CD4-positive, alpha-beta T cell (primary cell): Measurements from ENCODE around the gene IL1RAPL2. TPM values are rescaled to one million over a fixed set of nuclear protein-coding genes. Genes with fewer than 3 reads are reported as not detected.

ENCODE experiments used
- ATAC-seq: fragments of 200-7000 bp; cut with Tn5 transposase; one replicate; pipeline ENCODE4 v1.10.0; 2022; ENCODE audit warnings: mild to moderate bottlenecking; ENCODE audit not compliant: poor library complexity
- CTCF ChIA-PET: fragments of 350-600 bp; sonication (Branson Sonifier 250); formaldehyde crosslinking; loops from one replicate; lab custom pipeline; 2021; ENCODE audit warnings: antibody characterized with exemption, inconsistent platforms; lab: Charles Lee
- POLR2A ChIA-PET: fragments of 350-600 bp; sonication (Branson Sonifier 250); formaldehyde crosslinking; loops from one replicate; lab custom pipeline; 2021; ENCODE audit warnings: antibody characterized with exemption, inconsistent platforms; lab: Charles Lee
- DNase-seq, 14 experiments: peaks; one replicate each; pipeline ENCODE4 v3.0.0-alpha.2; 2013 to 2020; ENCODE audit warnings: mixed read lengths in 2 of 14
- H3K27ac ChIP-seq, 2 donors: one replicate each; pipeline versions ENCODE4 v1.5.1 to v1.7.0; 2013; ENCODE audit warnings: low read length in 2 of 2, low read depth in 1 of 2, mild to moderate bottlenecking in 1 of 2
- H3K27me3 ChIP-seq, 2 experiments: 1 replicate in 1 of 2; 2 replicates in 1 of 2; pipeline versions ENCODE4 v1.6.1 to v1.7.0; 2013; ENCODE audit warnings: low read length in 2 of 2, control low read depth in 1 of 2, mild to moderate bottlenecking in 1 of 2, moderate library complexity in 1 of 2; ENCODE audit not compliant: insufficient read depth in 2 of 2, control insufficient read depth in 1 of 2
- H3K36me3 ChIP-seq: one replicate; pipeline ENCODE4 v1.6.1; 2013; ENCODE audit warnings: low read length, control low read depth; ENCODE audit not compliant: insufficient read depth
- H3K4me1 ChIP-seq: one replicate; pipeline ENCODE4 v1.6.1; 2013; ENCODE audit warnings: low read length, control low read depth; ENCODE audit not compliant: insufficient read depth
- H3K4me3 ChIP-seq: one replicate; pipeline ENCODE4 v1.5.1; 2013; ENCODE audit warnings: mild to moderate bottlenecking, low read length, moderate library complexity
- H3K9me3 ChIP-seq, 2 experiments: 1 replicate in 1 of 2; 2 replicates in 1 of 2; pipeline versions ENCODE4 v1.6.1 to v1.7.0; 2013; ENCODE audit warnings: low read length in 2 of 2, mild to moderate bottlenecking in 2 of 2, control low read depth in 1 of 2, moderate library complexity in 1 of 2; ENCODE audit not compliant: control insufficient read depth in 1 of 2, insufficient read depth in 1 of 2
- H3K27ac Mint-ChIP-seq: one replicate; pipeline ENCODE4 v1.8.0; 2020; ENCODE audit warnings: mixed read lengths
- H3K27me3 Mint-ChIP-seq: one replicate; pipeline ENCODE4 v1.8.0; 2021; ENCODE audit warnings: mixed read lengths
- H3K36me3 Mint-ChIP-seq: one replicate; pipeline ENCODE4 v1.8.0; 2021; ENCODE audit warnings: low read depth, mixed read lengths
- H3K4me1 Mint-ChIP-seq: one replicate; pipeline ENCODE4 v1.8.0; 2021; ENCODE audit warnings: low read depth, mixed read lengths
- H3K4me3 Mint-ChIP-seq: one replicate; pipeline ENCODE4 v1.8.0; 2020; ENCODE audit warnings: mild to moderate bottlenecking, mixed read lengths
- H3K9me3 Mint-ChIP-seq: one replicate; pipeline ENCODE4 v1.8.0; 2020; ENCODE audit warnings: mixed read lengths
- CTCF ChIP-seq: fragments of 200-600 bp; IDR thresholded peaks from one replicate; pipeline ENCODE4 v1.8.0; 2022; ENCODE audit warnings: antibody characterized with exemption, mild to moderate bottlenecking
- intact Hi-C, 2 experiments: fragments of 100-400 bp; cut with DNase I in 1 of 2; cut with micrococcal nuclease in 1 of 2; formaldehyde crosslinking; loops; one replicate each; pipeline versions ENCODE4 v1.15.1 to v1.9.0; 2023 to 2025; cut with DNase I, micrococcal nuclease
- total RNA-seq, 174 experiments: library from RNA in 2 of 174; stranded (reverse) in 2 of 174; gene quantifications; one replicate each; pipeline ENCODE4 v1.2.3 and lab custom pipeline; 2021 to 2026

IL1RAPL2 gene
- total RNA-seq, 2 experiments from 2014 or later: not detected

DNA sequence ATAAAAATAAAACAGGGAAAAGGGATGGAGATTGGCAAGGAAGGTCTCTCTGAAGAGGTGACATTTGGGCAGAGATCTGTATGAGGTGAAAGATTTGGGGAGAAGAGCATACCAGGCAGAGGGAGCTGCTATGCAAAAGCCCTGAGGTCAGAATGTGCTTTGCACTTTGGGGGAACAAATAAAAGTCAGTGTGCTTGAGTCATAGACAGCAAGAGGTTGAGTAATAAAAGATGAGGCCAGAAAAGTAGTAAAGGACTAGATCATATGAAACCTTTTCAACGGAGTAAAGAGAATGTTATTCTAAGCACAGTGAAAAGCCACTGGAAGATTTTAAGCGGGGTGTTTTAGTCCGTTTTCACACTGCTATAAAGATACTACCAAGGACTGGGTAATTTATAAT lies 731.0 kb downstream of the IL1RAPL2 start:
- Mint-ChIP-seq H3K27me3 (no peaks in the 10 kb centered on the region), H3K4me1 (no peaks in the 10 kb centered on the region), H3K36me3 (no peaks in the 10 kb centered on the region), H3K4me3 (no peak overlapping the region), H3K27ac (no peak overlapping the region), H3K9me3 (no peaks in the 10 kb centered on the region)
- ChIA-PET POLR2A (no interaction called here), CTCF (no interaction called here)
- H3K9me3 ChIP-seq: no peaks in the 10 kb centered on the region
- no peak for ATAC-seq
- DNase-seq: no peak
- no peak overlapping the region for H3K27ac ChIP-seq
- intact Hi-C loops: no loop called here
- H3K36me3 ChIP-seq: no peaks in the 10 kb centered on the region
- no peaks in the 10 kb centered on the region for H3K27me3 ChIP-seq
- H3K4me1 ChIP-seq: no peaks in the 10 kb centered on the region
- TF ChIP-seq CTCF: no peak
- no peak overlapping the region for H3K4me3 ChIP-seq

- H3K9me3 Mint-ChIP-seq: no peaks in the 10 kb centered on the region
- no peaks in the 10 kb centered on the region for H3K36me3 Mint-ChIP-seq
- ATAC-seq: no peak
- no peaks in the 10 kb centered on the region for H3K27me3 ChIP-seq
- DNase-seq: no peak
- H3K27ac ChIP-seq: no peak overlapping the region
- POLR2A ChIA-PET: no interaction called here
- no peaks in the 10 kb centered on the region for H3K4me1 ChIP-seq
- no peaks in the 10 kb centered on the region for H3K27me3 Mint-ChIP-seq
- intact Hi-C loops: no loop called here
- H3K27ac Mint-ChIP-seq: no peak overlapping the region
- no peaks in the 10 kb centered on the region for H3K36me3 ChIP-seq
- no peak overlapping the region for H3K4me3 ChIP-seq
- H3K4me1 Mint-ChIP-seq: no peaks in the 10 kb centered on the region
- H3K9me3 ChIP-seq: no peaks in the 10 kb centered on the region
- no peak for TF ChIP-seq CTCF
- H3K4me3 Mint-ChIP-seq: no peak overlapping the region
- CTCF ChIA-PET: no interaction called here
Observed at GRCh38 chrX:105299286-105299685, 733.3 kb downstream of the IL1RAPL2 start.

GRCh38 chrX:105302246-105302645 lies 736.2 kb downstream of the IL1RAPL2 start:
- intact Hi-C loops: no loop called here
- no peak for TF ChIP-seq CTCF
- H3K27me3 ChIP-seq: no peaks in the 10 kb centered on the region
- peaks cover 2% of the 10 kb centered on the region for H3K9me3 Mint-ChIP-seq
- H3K27ac ChIP-seq: no peak overlapping the region
- H3K27ac Mint-ChIP-seq: no peak overlapping the region
- H3K27me3 Mint-ChIP-seq: no peaks in the 10 kb centered on the region
- ChIA-PET CTCF (no interaction called here), POLR2A (no interaction called here)
- ATAC-seq (no peak), DNase-seq (no peak)
- H3K36me3 ChIP-seq: no peaks in the 10 kb centered on the region
- H3K4me3 ChIP-seq: no peak overlapping the region
- H3K9me3 ChIP-seq: no peaks in the 10 kb centered on the region
- no peaks in the 10 kb centered on the region for H3K4me1 Mint-ChIP-seq
- no peaks in the 10 kb centered on the region for H3K4me1 ChIP-seq
- no peak overlapping the region for H3K4me3 Mint-ChIP-seq
- no peaks in the 10 kb centered on the region for H3K36me3 Mint-ChIP-seq
